DMS79 (cell line): ENCODE results near the gene CUX1.
"Not testable (repeated sequence)": the region's sequence is repeated elsewhere in the genome, so short reads cannot be mapped to it uniquely, and the experiment has no call there.

Source experiments
- DNase-seq: peaks from one replicate; lab custom pipeline; 2025; lab: John Stamatoyannopoulos, UW

Gene CUX1

GRCh38 chr7:102006695-102007094 is 189.3 kb downstream of the CUX1 start:
- no peak for DNase-seq

GRCh38 chr7:102008535-102009262 is 191.3 kb downstream of the CUX1 start:
- peak; percentile 74 for DNase-seq

- DNase-seq, result no peak
Measured at GRCh38 chr7:102009628-102010027, 192.2 kb downstream of the CUX1 start.

- not testable (repeated sequence) for DNase-seq
Measured at GRCh38 chr7:102012112-102012830, 194.8 kb downstream of the CUX1 start.

GRCh38 chr7:102012941-102013461 is 195.6 kb downstream of the CUX1 start:
- DNase-seq, result no peak

GRCh38 chr7:102018876-102019275 is 201.4 kb downstream of the CUX1 start:
- no peak for DNase-seq

GRCh38 chr7:102019461-102019860 is 202.0 kb downstream of the CUX1 start:
- no peak for DNase-seq

GRCh38 chr7:102021841-102022618 is 204.6 kb downstream of the CUX1 start:
- DNase-seq, result no peak

- no peak for DNase-seq
Measured at GRCh38 chr7:102024005-102024768, 206.8 kb downstream of the CUX1 start.

- no peak for DNase-seq
Measured at GRCh38 chr7:102024769-102025391, 207.5 kb downstream of the CUX1 start.

- DNase-seq, result not testable (repeated sequence)
Measured at GRCh38 chr7:102025777-102026176, 208.4 kb downstream of the CUX1 start.

- no peak for DNase-seq
Measured at GRCh38 chr7:102028206-102028826, 210.9 kb downstream of the CUX1 start.

GRCh38 chr7:102029616-102030015 is 212.2 kb downstream of the CUX1 start:
- DNase-seq, result no peak

- no peak for DNase-seq
Measured at GRCh38 chr7:102030696-102031095, 213.3 kb downstream of the CUX1 start.

- no peak for DNase-seq
Measured at GRCh38 chr7:102036958-102037357, 219.5 kb downstream of the CUX1 start.

- no peak for DNase-seq
Measured at GRCh38 chr7:102039706-102040105, 222.3 kb downstream of the CUX1 start.

GRCh38 chr7:102040569-102040968 is 223.1 kb downstream of the CUX1 start:
- no peak for DNase-seq

GRCh38 chr7:102042016-102042656 is 224.7 kb downstream of the CUX1 start:
- DNase-seq, result no peak

GRCh38 chr7:102042796-102043195 is 225.4 kb downstream of the CUX1 start:
- not testable (repeated sequence) for DNase-seq

GRCh38 chr7:102044641-102044983 is 227.2 kb downstream of the CUX1 start:
- DNase-seq, result no peak
